LNCAP (cell line): ENCODE measurements around the gene CEP63.

Experiments
- CTCF ChIP-seq: fragments of 450-650 bp; IDR thresholded peaks from 2 replicates; pipeline ENCODE4 v1.5.1; 2017; ENCODE audit warnings: mild to moderate bottlenecking

Gene CEP63

GRCh38 chr3:134516905-134517304 is 31.0 kb downstream of the CEP63 start:
- TF ChIP-seq CTCF: no peak

- no peak for TF ChIP-seq CTCF
These were observed 31.9 kb downstream of the CEP63 start for GRCh38 chr3:134517791-134518190.

- TF ChIP-seq CTCF: no peak
These were observed 36.7 kb downstream of the CEP63 start for GRCh38 chr3:134522541-134522940.

GRCh38 chr3:134525293-134525692 is 39.4 kb downstream of the CEP63 start:
- TF ChIP-seq CTCF: no peak

- no peak for TF ChIP-seq CTCF
These were observed 40.5 kb downstream of the CEP63 start for GRCh38 chr3:134526319-134526718.

GRCh38 chr3:134527037-134527436 is 41.2 kb downstream of the CEP63 start:
- TF ChIP-seq CTCF: no peak

GRCh38 chr3:134527538-134528186 is 41.8 kb downstream of the CEP63 start:
- TF ChIP-seq CTCF: no peak

GRCh38 chr3:134533493-134533892 is 47.6 kb downstream of the CEP63 start:
- no peak for TF ChIP-seq CTCF
